DOHH2 (cell line): Measurements from ENCODE around the gene SLC9A1.

ENCODE experiments used
- H3F3A ChIP-seq: fragments of 200-600 bp; sonication (generic), shearing (Covaris generic); 2 replicates; pipeline ENCODE4 v1.6.0; 2016; ENCODE audit warnings: antibody characterized with exemption, mild to moderate bottlenecking; ENCODE audit not compliant: control insufficient read depth, insufficient read depth
- H3K27ac ChIP-seq: fragments of 200-600 bp; sonication (generic); 2 replicates; pipeline ENCODE4 v1.5.1; 2014; ENCODE audit warnings: low read depth, mild to moderate bottlenecking, low read length, moderate library complexity
- H3K27me3 ChIP-seq: fragments of 200-600 bp; sonication (generic); 2 replicates; pipeline ENCODE4 v1.6.1; 2014; ENCODE audit warnings: mild to moderate bottlenecking, low read length, mixed read lengths; ENCODE audit not compliant: control insufficient read depth
- H3K36me3 ChIP-seq: fragments of 200-600 bp; sonication (generic); 2 replicates; pipeline ENCODE4 v1.6.1; 2014; ENCODE audit warnings: mild to moderate bottlenecking, low read length, moderate library complexity, mixed read lengths; ENCODE audit not compliant: control insufficient read depth
- H3K4me1 ChIP-seq: fragments of 200-600 bp; sonication (generic); 2 replicates; pipeline ENCODE4 v1.6.1; 2014; ENCODE audit warnings: mild to moderate bottlenecking, low read length, mixed read lengths; ENCODE audit not compliant: control insufficient read depth
- H3K4me2 ChIP-seq: fragments of 200-600 bp; sonication (generic); 2 replicates; pipeline ENCODE4 v1.6.0; 2014; ENCODE audit warnings: mild to moderate bottlenecking, low read length, moderate library complexity
- H3K4me3 ChIP-seq: fragments of 200-600 bp; sonication (generic); 2 replicates; pipeline ENCODE4 v1.5.1; 2014; ENCODE audit warnings: mild to moderate bottlenecking, low read length, mixed read lengths
- H3K79me2 ChIP-seq: fragments of 200-600 bp; sonication (generic); 2 replicates; pipeline ENCODE4 v1.6.1; 2014; ENCODE audit warnings: mild to moderate bottlenecking, low read length, mixed read lengths; ENCODE audit not compliant: control insufficient read depth
- H3K9me2 ChIP-seq: fragments of 200-600 bp; sonication (generic); replicated peaks from 2 replicates; pipeline ENCODE4 v1.6.1; 2014; ENCODE audit warnings: mild to moderate bottlenecking, low read length, mixed read lengths; ENCODE audit not compliant: control insufficient read depth
- H3K9me3 ChIP-seq: fragments of 200-600 bp; sonication (generic); 2 replicates; pipeline ENCODE4 v1.6.1; 2014; ENCODE audit warnings: antibody characterized with exemption, low read length, mixed read lengths; ENCODE audit not compliant: control insufficient read depth, insufficient read depth
- H4K20me1 ChIP-seq: fragments of 200-600 bp; sonication (generic); 2 replicates; pipeline ENCODE4 v1.6.0; 2014; ENCODE audit warnings: low read depth, mild to moderate bottlenecking, antibody characterized with exemption, low read length, moderate library complexity; ENCODE audit not compliant: control insufficient read depth, insufficient read depth
- CTCF ChIP-seq: fragments of 200-600 bp; sonication (generic); IDR thresholded peaks from one replicate; pipeline ENCODE4 v1.5.1; 2014; ENCODE audit warnings: antibody characterized with exemption, mild to moderate bottlenecking, low read depth, low read length; ENCODE audit not compliant: poor library complexity, severe bottlenecking
- EZH2phosphoT487 ChIP-seq: fragments of 200-600 bp; sonication (generic); IDR thresholded peaks from 2 replicates; pipeline ENCODE4 v1.6.1; 2017; ENCODE audit warnings: borderline replicate concordance, mild to moderate bottlenecking, antibody characterized with exemption, low read length, moderate library complexity, mixed read lengths

Gene SLC9A1

GRCh38 chr1:27161594-27161993 lies 6.7 kb upstream of the SLC9A1 start:
- Histone ChIP-seq H3K27ac (peak overlapping the region; percentile 45), H3K4me3 (peak overlapping the region; percentile 34), H3K27me3 (no peaks in the 10 kb centered on the region), H3K79me2 (no peaks in the 10 kb centered on the region), H3K4me2 (peak overlapping the region; percentile 54), H4K20me1 (no peaks in the 10 kb centered on the region), H3K4me1 (peaks cover 29% of the 10 kb centered on the region), H3F3A (peaks cover 7% of the 10 kb centered on the region; the same call in 1 of the 2 replicates), H3K9me3 (no peaks in the 10 kb centered on the region), H3K36me3 (no peaks in the 10 kb centered on the region), H3K9me2 (no peaks in the 10 kb centered on the region)
- TF ChIP-seq EZH2phosphoT487 (no peak), CTCF (no peak)

GRCh38 chr1:27157194-27157593 lies 2.3 kb upstream of the SLC9A1 start:
- H3K4me3 ChIP-seq: no peak overlapping the region
- H3K79me2 ChIP-seq: peaks cover 26% of the 10 kb centered on the region
- no peak overlapping the region for H3K27ac ChIP-seq
- no peak overlapping the region for H3K4me2 ChIP-seq
- H4K20me1 ChIP-seq: 0 out of 2 replicates have a peak, but pooled peaks cover 3% of the 10 kb centered on the region
- peaks cover 47% of the 10 kb centered on the region for H3K4me1 ChIP-seq
- no peaks in the 10 kb centered on the region for H3K36me3 ChIP-seq
- H3F3A ChIP-seq: peaks cover 7% of the 10 kb centered on the region; the same call in 1 of the 2 replicates
- TF ChIP-seq CTCF (no peak), EZH2phosphoT487 (no peak)
- H3K27me3 ChIP-seq: no peaks in the 10 kb centered on the region
- no peaks in the 10 kb centered on the region for H3K9me2 ChIP-seq
- H3K9me3 ChIP-seq: no peaks in the 10 kb centered on the region

- Histone ChIP-seq H3K27ac (no peak overlapping the region), H3K4me3 (peak overlapping the region; percentile 74), H3K36me3 (no peaks in the 10 kb centered on the region), H3K4me1 (peaks cover 50% of the 10 kb centered on the region), H3K79me2 (peaks cover 49% of the 10 kb centered on the region), H3K4me2 (peak overlapping the region; percentile 75), H3K9me2 (no peaks in the 10 kb centered on the region), H3K9me3 (no peaks in the 10 kb centered on the region), H3K27me3 (no peaks in the 10 kb centered on the region), H4K20me1 (0 out of 2 replicates have a peak, but pooled peaks cover 3% of the 10 kb centered on the region), H3F3A (peaks cover 11% of the 10 kb centered on the region; the same call in 1 of the 2 replicates)
- TF ChIP-seq EZH2phosphoT487: no peak
- no peak for TF ChIP-seq CTCF
Observed at GRCh38 chr1:27154469-27154990, 395 bp downstream of the SLC9A1 start.
